Renal cortical epithelial cell (primary cell): Measurements from ENCODE around the gene SMYD3. TPM values are rescaled to one million over a fixed set of nuclear protein-coding genes. Genes with fewer than 3 reads are reported as not detected.
"Not testable (repeated sequence)": the region's sequence is repeated elsewhere in the genome, so short reads cannot be mapped to it uniquely, and the experiment has no call there.

ENCODE experiments used
- DNase-seq: peaks from one replicate; pipeline ENCODE4 v3.0.0-alpha.2; 2011; ENCODE audit warnings: low read depth
- total RNA-seq: library from RNA; depleted of rRNA; stranded (reverse); fragments of >200 nt; gene quantifications from 2 replicates; pipeline ENCODE4 v1.2.3, GENCODE V29; 2014

SMYD3 gene
- total RNA-seq, 1 donor from 2014 or later: 29.5 TPM

DNA sequence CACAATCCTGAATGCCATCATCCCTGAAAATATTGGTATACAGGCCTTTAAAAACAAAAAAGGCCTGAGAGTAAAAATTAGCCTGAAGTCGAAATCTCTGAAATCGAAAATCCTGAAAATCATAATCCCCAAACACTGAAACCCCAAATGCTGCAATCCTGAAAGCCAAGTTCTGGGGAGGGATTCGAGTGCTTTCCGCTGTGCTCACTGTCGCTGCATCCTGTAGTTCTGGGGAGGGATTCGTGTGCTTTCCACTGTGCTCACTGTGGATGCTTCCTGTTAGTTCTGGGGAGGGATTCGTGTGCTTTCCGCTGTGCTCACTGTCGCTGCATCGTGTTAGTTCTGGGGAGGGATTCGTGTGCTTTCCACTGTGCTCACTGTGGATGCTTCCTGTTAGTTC, 435.5 kb downstream of the SMYD3 start:
- DNase-seq: not testable (repeated sequence)

- no peak for DNase-seq
Measured at GRCh38 chr1:246069581-246069980, 437.5 kb downstream of the SMYD3 start.

GRCh38 chr1:246068619-246069509, 438.2 kb downstream of the SMYD3 start:
- no peak for DNase-seq

DNA sequence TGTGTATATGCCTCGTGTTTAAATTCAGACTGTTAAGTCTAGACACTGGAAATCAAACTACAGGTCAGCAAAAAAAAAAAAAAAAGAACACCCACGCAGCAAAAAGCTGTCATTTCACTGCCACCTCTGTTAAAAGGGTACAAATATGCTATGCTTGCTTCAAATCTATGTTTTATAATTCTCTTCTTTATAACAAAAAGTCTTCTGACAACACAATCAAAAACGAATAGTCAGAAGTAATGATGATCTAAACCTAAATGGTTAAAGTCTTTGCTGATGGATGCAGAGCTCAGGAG, 438.9 kb downstream of the SMYD3 start:
- DNase-seq: no peak

DNA sequence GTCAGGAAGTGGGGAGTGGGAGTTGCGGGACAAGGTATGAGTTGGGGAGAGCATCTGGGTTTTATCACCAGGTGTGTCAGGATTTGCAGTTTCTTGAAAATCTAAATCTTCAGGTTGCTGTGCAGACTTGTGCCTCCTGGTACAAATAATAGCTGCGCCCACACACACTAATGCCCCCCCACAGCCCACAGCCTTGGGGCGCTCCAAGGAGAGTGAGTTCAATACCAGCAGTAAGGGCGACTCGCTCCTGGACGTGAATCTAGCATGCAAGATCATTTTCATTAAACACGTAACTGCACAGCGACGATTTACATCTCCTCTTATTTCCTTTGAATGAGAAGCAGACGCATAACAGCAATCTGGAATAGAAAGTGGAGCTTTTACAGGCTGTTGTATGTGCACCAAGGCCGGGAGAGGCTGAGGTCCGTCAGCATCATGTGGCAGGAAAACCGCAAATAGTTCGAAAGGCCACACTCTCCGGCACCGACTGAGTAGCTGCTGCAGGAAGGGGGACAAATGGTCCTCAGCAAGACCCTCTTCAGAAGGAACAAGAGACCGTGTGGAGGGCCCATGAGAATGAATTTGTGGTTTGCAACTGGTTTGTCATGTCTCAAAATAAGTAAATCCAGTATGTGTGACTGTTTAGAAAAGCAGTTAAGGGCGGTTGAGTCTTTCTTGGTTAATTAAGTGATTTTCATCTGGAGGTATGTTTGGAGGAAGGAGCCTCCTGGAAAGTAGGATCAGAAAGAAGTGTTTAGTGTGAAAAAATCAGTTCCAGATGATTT, 439.5 kb downstream of the SMYD3 start:
- DNase-seq: peak; percentile 2

DNA sequence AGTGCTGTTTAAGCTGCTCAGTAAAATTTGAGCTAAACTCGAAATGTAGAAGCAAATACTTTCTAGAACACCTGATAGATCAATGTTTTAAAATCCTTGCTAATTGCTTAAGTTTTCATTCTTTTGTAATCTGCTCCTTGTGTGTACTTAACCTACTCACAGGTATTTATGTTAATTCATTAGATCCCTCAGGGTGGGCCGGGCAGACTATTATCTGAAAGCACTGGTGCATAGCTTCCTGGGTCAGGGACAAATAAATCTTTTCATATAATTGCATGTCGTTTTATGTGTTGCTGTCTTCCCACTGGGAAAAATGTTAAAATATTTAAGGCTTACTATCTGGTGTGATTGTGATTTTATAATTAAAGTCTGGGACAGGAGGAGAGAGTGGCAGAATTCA, 440.5 kb downstream of the SMYD3 start:
- DNase-seq: peak; percentile 61

DNA sequence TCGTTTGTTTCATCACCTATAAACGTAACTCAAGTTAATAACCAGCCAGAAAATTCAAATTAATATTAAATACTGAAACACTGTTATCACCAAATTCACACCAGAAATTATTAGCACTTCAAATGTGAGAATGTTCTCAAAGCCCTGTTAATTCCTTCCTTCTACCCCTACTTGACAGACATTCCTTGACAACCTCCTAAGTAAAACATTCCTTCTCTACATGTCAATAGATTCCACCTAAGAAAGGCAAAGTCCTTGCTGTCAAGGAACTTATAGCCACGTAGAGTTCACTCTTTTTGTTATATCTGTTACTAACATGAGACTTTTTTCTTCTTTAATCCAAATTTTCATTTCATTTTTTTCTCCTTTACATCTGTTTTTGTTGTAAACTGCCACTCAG, 441.5 kb downstream of the SMYD3 start:
- DNase-seq: peak; percentile 9

DNA sequence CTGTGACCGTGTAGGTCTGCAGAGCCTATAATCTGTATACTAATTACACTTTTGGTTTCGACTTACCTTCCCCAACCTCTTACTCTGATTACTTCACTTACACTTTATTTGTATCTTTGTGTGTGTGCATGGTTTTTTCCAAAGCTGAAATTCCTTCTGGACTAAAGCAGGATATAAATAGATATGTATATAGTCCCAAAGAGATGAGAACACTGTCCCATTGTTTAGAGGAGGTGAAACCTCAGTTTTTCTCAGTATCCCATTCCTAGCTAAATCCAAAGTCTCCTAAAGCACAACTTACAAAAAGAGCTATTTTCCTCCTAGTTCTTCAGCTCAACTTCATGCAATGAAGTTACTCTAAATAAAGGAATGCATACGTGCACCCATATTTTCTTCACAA, 442.2 kb downstream of the SMYD3 start:
- no peak for DNase-seq

- DNase-seq: no peak
Measured at GRCh38 chr1:246063013-246063616, 444.0 kb downstream of the SMYD3 start.

GRCh38 chr1:246058466-246058865, 448.6 kb downstream of the SMYD3 start:
- no peak for DNase-seq

GRCh38 chr1:246052603-246053002, 454.5 kb downstream of the SMYD3 start:
- DNase-seq: no peak

- DNase-seq: no peak
Measured at GRCh38 chr1:246051909-246052518, 455.1 kb downstream of the SMYD3 start.

- no peak for DNase-seq
Measured at GRCh38 chr1:246048693-246049092, 458.4 kb downstream of the SMYD3 start.

DNA sequence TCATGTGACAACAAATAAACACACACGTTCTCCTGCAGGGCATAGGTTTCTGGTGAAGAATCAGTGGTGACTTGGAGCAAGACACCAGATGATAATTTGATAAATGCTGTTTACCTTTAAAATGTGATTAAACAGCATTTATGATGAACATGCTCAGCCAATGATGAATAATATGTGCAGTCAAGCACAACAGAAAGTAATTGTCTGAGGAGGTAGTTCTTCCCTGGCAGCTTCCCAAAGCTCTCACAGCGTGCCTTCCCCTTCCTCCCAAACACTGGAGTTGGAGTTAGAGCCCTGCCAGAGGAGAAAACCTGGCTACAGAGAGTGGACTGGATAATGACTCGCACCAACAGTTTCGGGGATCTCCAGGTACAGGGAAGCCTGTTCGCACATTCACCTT, 463.5 kb downstream of the SMYD3 start:
- peak; percentile 58 for DNase-seq

GRCh38 chr1:246041360-246041759, 465.7 kb downstream of the SMYD3 start:
- DNase-seq: no peak

DNA sequence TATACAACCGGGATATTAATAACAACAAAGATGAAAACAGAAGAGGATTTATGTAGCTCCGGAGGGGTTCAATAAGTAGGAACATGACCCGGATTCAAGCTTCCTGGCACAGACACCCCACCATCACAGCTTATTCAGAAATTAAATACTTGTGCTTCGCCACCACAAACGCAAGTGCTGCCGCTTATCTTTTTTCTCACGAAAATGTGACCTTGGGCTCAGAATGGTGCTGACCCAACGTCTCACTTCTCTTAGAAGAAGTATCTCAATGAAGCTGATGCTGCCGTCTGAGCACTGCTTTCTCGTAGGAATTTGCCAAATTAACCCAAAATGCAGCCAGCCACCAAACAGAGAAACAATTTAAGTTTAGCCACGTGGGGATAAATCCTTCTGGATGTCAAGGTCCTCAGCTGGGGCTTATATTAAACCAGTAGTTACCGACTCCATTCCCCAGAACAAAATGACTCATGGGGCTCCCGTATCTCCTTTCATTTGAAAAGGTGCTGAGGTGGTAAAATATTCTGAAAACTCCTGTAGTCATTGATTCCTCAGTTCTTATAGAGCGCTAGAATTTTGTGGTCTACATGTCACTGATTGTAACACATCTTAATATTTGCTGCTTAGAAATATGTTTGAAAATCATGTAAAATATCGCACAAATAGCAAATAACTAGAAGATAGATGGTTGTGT, 466.7 kb downstream of the SMYD3 start:
- DNase-seq: no peak

- DNase-seq: no peak
Measured at GRCh38 chr1:246039584-246039983, 467.5 kb downstream of the SMYD3 start.

- DNase-seq: no peak
Measured at GRCh38 chr1:246037832-246038231, 469.2 kb downstream of the SMYD3 start.

DNA sequence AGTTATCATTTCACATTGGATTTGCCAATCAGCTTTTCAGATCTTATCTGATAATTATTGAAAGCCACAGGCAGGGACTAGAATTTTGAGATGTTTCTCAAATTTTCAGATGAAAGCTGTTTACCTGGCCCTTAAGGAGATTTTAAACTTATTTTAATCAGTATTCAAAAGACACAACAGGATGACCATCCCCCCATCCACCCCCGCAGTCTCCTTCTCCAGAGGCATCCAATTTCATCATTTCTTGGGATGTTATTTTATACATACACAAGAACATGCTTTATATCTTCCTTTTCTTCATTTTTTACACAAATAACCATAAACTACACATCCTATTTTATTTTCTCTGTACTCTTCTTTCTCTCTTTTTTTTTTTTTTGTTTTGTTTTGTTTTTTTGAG, 470.9 kb downstream of the SMYD3 start:
- DNase-seq: no peak

- no peak for DNase-seq
Measured at GRCh38 chr1:246035060-246035541, 472.0 kb downstream of the SMYD3 start.

DNA sequence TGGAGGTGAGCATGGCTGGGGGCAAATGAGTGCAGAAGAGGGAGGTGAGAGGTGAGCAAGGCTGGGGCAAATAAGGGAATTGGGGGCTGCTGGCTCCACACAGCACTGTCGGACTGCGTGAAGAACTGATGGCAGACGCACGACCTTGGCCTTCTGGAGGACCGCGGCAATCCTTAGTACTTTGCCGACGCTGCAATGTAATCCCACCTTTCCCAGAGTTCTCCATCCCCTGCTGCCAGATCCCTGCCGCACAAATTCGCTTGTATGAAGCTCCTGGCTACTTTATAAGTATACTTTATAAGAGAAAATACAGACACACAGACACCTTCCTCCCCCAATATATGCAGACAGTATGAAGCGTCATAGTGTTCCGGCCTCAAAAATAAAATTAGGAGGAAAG, 472.4 kb downstream of the SMYD3 start:
- DNase-seq: no peak

DNA sequence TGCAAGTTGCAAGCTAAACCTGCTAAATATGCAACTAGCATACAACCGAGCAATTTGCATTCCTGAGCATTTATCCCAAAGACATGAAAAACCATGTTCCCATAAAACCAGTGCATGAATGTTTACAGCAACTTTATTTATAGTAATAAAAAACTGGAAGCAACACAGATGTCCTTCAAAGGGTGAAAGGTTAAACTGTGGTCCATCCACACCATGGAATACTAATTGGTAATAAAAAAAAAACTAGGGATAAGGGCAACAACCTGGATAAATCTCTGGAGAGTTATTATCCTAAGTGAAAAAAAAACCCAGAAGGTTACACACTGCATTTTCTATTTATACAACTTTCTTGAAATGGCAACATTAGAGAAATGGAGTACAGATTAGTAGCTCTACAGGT, 474.1 kb downstream of the SMYD3 start:
- no peak for DNase-seq
